HUES64 (cell line): Measurements from ENCODE around the gene SOCS7.

Experiments
- H3K27ac ChIP-seq: 2 replicates; pipeline ENCODE4 v1.7.0; 2013; ENCODE audit warnings: low read depth, low read length, inconsistent platforms
- H3K27me3 ChIP-seq: 2 replicates; pipeline ENCODE4 v1.6.1; 2013; ENCODE audit warnings: mild to moderate bottlenecking, low read length; ENCODE audit not compliant: insufficient read depth
- H3K36me3 ChIP-seq: 2 replicates; pipeline ENCODE4 v1.6.1; 2013; ENCODE audit warnings: mild to moderate bottlenecking, low read length; ENCODE audit not compliant: insufficient read depth
- H3K4me1 ChIP-seq: 2 replicates; pipeline ENCODE4 v1.6.1; 2013; ENCODE audit warnings: mild to moderate bottlenecking, low read length, moderate library complexity; ENCODE audit not compliant: insufficient read depth
- H3K4me3 ChIP-seq: 2 replicates; pipeline ENCODE4 v1.5.1; 2013; ENCODE audit warnings: mild to moderate bottlenecking, low read length, moderate library complexity
- H3K9ac ChIP-seq: 2 replicates; pipeline ENCODE4 v1.6.1; 2013; ENCODE audit warnings: mild to moderate bottlenecking, low read depth, low read length
- H3K9me3 ChIP-seq: 2 replicates; pipeline ENCODE4 v1.6.1; 2013; ENCODE audit warnings: low read depth, low read length; ENCODE audit not compliant: insufficient read depth
- WGBS: fragments of 150-250, 120-280 bp; methylation state at CpG from one replicate; pipeline ENCODE4 v1.1.7; 2013; ENCODE audit warnings: missing lambda C conversion rate; 5-methylcytosine and 5-hydroxymethylcytosine counted together

Gene SOCS7

GRCh38 chr17:38424297-38424972 is 72.8 kb downstream of the SOCS7 start:
- Histone ChIP-seq H3K4me3 (no peak overlapping the region), H3K4me1 (peaks cover 36% of the 10 kb centered on the region)

GRCh38 chr17:38425031-38425430 is 73.4 kb downstream of the SOCS7 start:
- H3K4me1 ChIP-seq = peaks cover 41% of the 10 kb centered on the region
- H3K9me3 ChIP-seq = no peaks in the 10 kb centered on the region
- H3K27ac ChIP-seq = no peak overlapping the region
- no peaks in the 10 kb centered on the region for H3K36me3 ChIP-seq
- no peak overlapping the region for H3K9ac ChIP-seq
- H3K27me3 ChIP-seq = peaks cover 14% of the 10 kb centered on the region
- WGBS = 77% methylated on average over 13 of the region's 13 CpGs
- H3K4me3 ChIP-seq = no peak overlapping the region

More at GRCh38 chr17:38424297-38424972, 72.8 kb downstream of the SOCS7 start:
- H3K9me3 ChIP-seq = no peaks in the 10 kb centered on the region
- no peak overlapping the region for H3K9ac ChIP-seq
- H3K27me3 ChIP-seq = peaks cover 20% of the 10 kb centered on the region
- H3K36me3 ChIP-seq = no peaks in the 10 kb centered on the region
- H3K27ac ChIP-seq = no peak overlapping the region
- 81% methylated on average over 6 of the region's 6 CpGs for WGBS

- 54% methylated on average over 8 of the region's 9 CpGs for WGBS
- Histone ChIP-seq H3K9ac (no peak overlapping the region), H3K36me3 (no peaks in the 10 kb centered on the region), H3K27me3 (peaks cover 8% of the 10 kb centered on the region; the same call in 1 of the 2 replicates), H3K9me3 (no peaks in the 10 kb centered on the region), H3K4me3 (no peak overlapping the region), H3K27ac (no peak overlapping the region), H3K4me1 (peaks cover 38% of the 10 kb centered on the region)
Observed at GRCh38 chr17:38425744-38426143, 74.1 kb downstream of the SOCS7 start.

- Histone ChIP-seq H3K36me3 (no peaks in the 10 kb centered on the region), H3K9me3 (no peaks in the 10 kb centered on the region), H3K9ac (no peak overlapping the region), H3K27me3 (peaks cover 8% of the 10 kb centered on the region; the same call in 1 of the 2 replicates), H3K27ac (no peak overlapping the region), H3K4me3 (no peak overlapping the region), H3K4me1 (peaks cover 31% of the 10 kb centered on the region)
Observed at GRCh38 chr17:38426441-38426840, 74.8 kb downstream of the SOCS7 start.

- peaks cover 24% of the 10 kb centered on the region for H3K4me1 ChIP-seq
- H3K27me3 ChIP-seq = peaks cover 8% of the 10 kb centered on the region; the same call in 1 of the 2 replicates
- H3K9ac ChIP-seq = no peak overlapping the region
- no peaks in the 10 kb centered on the region for H3K9me3 ChIP-seq
- H3K4me3 ChIP-seq = peak overlapping the region; percentile 48
- no peaks in the 10 kb centered on the region for H3K36me3 ChIP-seq
- H3K27ac ChIP-seq = no peak overlapping the region
- 80% methylated on average over 7 of the region's 7 CpGs for WGBS
Observed at GRCh38 chr17:38427160-38427949, 75.7 kb downstream of the SOCS7 start.

- Histone ChIP-seq H3K27ac (peak within 1 kb of the TSS; percentile 71; the same call in 1 of the 2 replicates), H3K4me1 (peaks cover 24% of the 10 kb centered on the region), H3K27me3 (peaks cover 8% of the 10 kb centered on the region; the same call in 1 of the 2 replicates), H3K9me3 (no peaks in the 10 kb centered on the region), H3K36me3 (no peaks in the 10 kb centered on the region), H3K9ac (peak within 1 kb of the TSS; percentile 53), H3K4me3 (peak within 1 kb of the TSS; percentile 66)
- under 1% methylated on average over 37 of the region's 46 CpGs for WGBS
Observed at GRCh38 chr17:38428112-38428642, 76.5 kb downstream of the SOCS7 start, which contains the start of gene ARHGAP23. Gene ARHGAP23 (plus strand): TSS chr17:38428464. CDS start chr17:38428486, 22 bp downstream.

GRCh38 chr17:38428643-38429371 is 77.2 kb downstream of the SOCS7 start:
- peaks cover 8% of the 10 kb centered on the region; the same call in 1 of the 2 replicates for H3K27me3 ChIP-seq
- H3K9ac ChIP-seq = peak overlapping the region; percentile 53
- H3K4me3 ChIP-seq = peak overlapping the region; percentile 66
- peak overlapping the region; percentile 71; the same call in 1 of the 2 replicates for H3K27ac ChIP-seq
- H3K4me1 ChIP-seq = peaks cover 24% of the 10 kb centered on the region
- under 1% methylated on average over 56 of the region's 56 CpGs for WGBS
- H3K9me3 ChIP-seq = no peaks in the 10 kb centered on the region
- H3K36me3 ChIP-seq = no peaks in the 10 kb centered on the region

GRCh38 chr17:38429476-38430100 is 77.9 kb downstream of the SOCS7 start:
- 0 out of 2 replicates have a peak overlapping the region, but pooled peaks have one; percentile 53 for H3K9ac ChIP-seq
- peaks cover 8% of the 10 kb centered on the region; the same call in 1 of the 2 replicates for H3K27me3 ChIP-seq
- peaks cover 24% of the 10 kb centered on the region for H3K4me1 ChIP-seq
- no peaks in the 10 kb centered on the region for H3K36me3 ChIP-seq
- H3K4me3 ChIP-seq = peak overlapping the region; percentile 66
- H3K9me3 ChIP-seq = no peaks in the 10 kb centered on the region
- 68% methylated on average over 7 of the region's 9 CpGs for WGBS
- peak overlapping the region; percentile 71; the same call in 1 of the 2 replicates for H3K27ac ChIP-seq

- WGBS = 57% methylated on average over 3 of the region's 3 CpGs
- Histone ChIP-seq H3K36me3 (no peaks in the 10 kb centered on the region), H3K27ac (no peak overlapping the region), H3K9me3 (no peaks in the 10 kb centered on the region), H3K27me3 (peaks cover 8% of the 10 kb centered on the region; the same call in 1 of the 2 replicates), H3K4me1 (peaks cover 21% of the 10 kb centered on the region), H3K4me3 (no peak overlapping the region), H3K9ac (no peak overlapping the region)
Observed at GRCh38 chr17:38430316-38430715, 78.7 kb downstream of the SOCS7 start.

- H3K9ac ChIP-seq = no peak overlapping the region
- H3K27me3 ChIP-seq = peaks cover 8% of the 10 kb centered on the region; the same call in 1 of the 2 replicates
- H3K36me3 ChIP-seq = no peaks in the 10 kb centered on the region
- no peak overlapping the region for H3K27ac ChIP-seq
- H3K9me3 ChIP-seq = no peaks in the 10 kb centered on the region
- H3K4me3 ChIP-seq = no peak overlapping the region
- H3K4me1 ChIP-seq = peaks cover 19% of the 10 kb centered on the region
- WGBS = 93% methylated on average over 2 of the region's 2 CpGs
Observed at GRCh38 chr17:38430822-38431221, 79.2 kb downstream of the SOCS7 start.
